Measurements from ENCODE around the gene PRPF39. TPM values are rescaled to one million over a fixed set of nuclear protein-coding genes. Genes with fewer than 3 reads are reported as not detected.
"Not testable (repeated sequence)": the region's sequence is repeated elsewhere in the genome, so short reads cannot be mapped to it uniquely, and the experiment has no call there.

The PRPF39 gene
- total RNA-seq, 2 experiments from 2014 or later, result 45.2 to 47.5 TPM

- Mint-ChIP-seq H3K9me3 (ENCODE audit: low read depth) (peaks cover 5% of the 10 kb centered on the region), H3K27me3 (no peaks in the 10 kb centered on the region), H3K27ac (no peak overlapping the region), H3K4me1 (no peaks in the 10 kb centered on the region), H3K4me3 (no peak overlapping the region), H3K36me3 (ENCODE audit: low read depth) (peaks cover 15% of the 10 kb centered on the region)
- intact Hi-C loops (cut with DNase I, micrococcal nuclease), result no loop called here
- ChIA-PET POLR2A (no interaction called here), CTCF (no interaction called here)
- no peak for ATAC-seq
- no peak for DNase-seq
Observed at GRCh38 chr14:45060551-45060950, 23.4 kb upstream of the PRPF39 start.

- Mint-ChIP-seq H3K4me3 (no peak overlapping the region), H3K27ac (no peak overlapping the region), H3K27me3 (no peaks in the 10 kb centered on the region), H3K9me3 (ENCODE audit: low read depth) (no peaks in the 10 kb centered on the region), H3K4me1 (no peaks in the 10 kb centered on the region), H3K36me3 (ENCODE audit: low read depth) (peaks cover 2% of the 10 kb centered on the region)
- ChIA-PET CTCF (interaction anchor here (0.8 to 1.5 kb wide), 2 partner anchors 9 to 1601 kb away, joined by 3 read pairs; no protein-coding TSS in a partner anchor), POLR2A (no interaction called here)
- DNase-seq (no peak), ATAC-seq (no peak)
- intact Hi-C loops (cut with DNase I, micrococcal nuclease), result no loop called here
Observed at GRCh38 chr14:45065540-45065939, 18.4 kb upstream of the PRPF39 start.

- ChIA-PET CTCF (interaction anchor here (0.8 to 1.5 kb wide), 2 partner anchors 9 to 1601 kb away, joined by 3 read pairs; no protein-coding TSS in a partner anchor), POLR2A (no interaction called here)
- no peak overlapping the region for H3K27ac Mint-ChIP-seq
- H3K9me3 Mint-ChIP-seq (ENCODE audit: low read depth), result no peaks in the 10 kb centered on the region
- no peak for ATAC-seq
- H3K27me3 Mint-ChIP-seq, result no peaks in the 10 kb centered on the region
- intact Hi-C loops (cut with DNase I, micrococcal nuclease), result no loop called here
- DNase-seq, result no peak
- no peaks in the 10 kb centered on the region for H3K4me1 Mint-ChIP-seq
- no peak overlapping the region for H3K4me3 Mint-ChIP-seq
- peaks cover 2% of the 10 kb centered on the region for H3K36me3 Mint-ChIP-seq (ENCODE audit: low read depth)
Observed at GRCh38 chr14:45065956-45066355, 18.0 kb upstream of the PRPF39 start.

GRCh38 chr14:45066667-45067066 is 17.2 kb upstream of the PRPF39 start:
- POLR2A ChIA-PET, result no interaction called here
- no peak overlapping the region for H3K27ac Mint-ChIP-seq
- CTCF ChIA-PET, result no interaction called here
- H3K9me3 Mint-ChIP-seq (ENCODE audit: low read depth), result no peaks in the 10 kb centered on the region
- ATAC-seq (no peak), DNase-seq (no peak)
- no peaks in the 10 kb centered on the region for H3K27me3 Mint-ChIP-seq
- H3K36me3 Mint-ChIP-seq (ENCODE audit: low read depth), result peaks cover 2% of the 10 kb centered on the region
- no peak overlapping the region for H3K4me3 Mint-ChIP-seq
- intact Hi-C loops (cut with DNase I, micrococcal nuclease), result no loop called here
- H3K4me1 Mint-ChIP-seq, result no peaks in the 10 kb centered on the region

GRCh38 chr14:45068396-45068795 is 15.5 kb upstream of the PRPF39 start:
- no peak for ATAC-seq
- ChIA-PET POLR2A (no interaction called here), CTCF (no interaction called here)
- H3K4me3 Mint-ChIP-seq, result no peak overlapping the region
- no peaks in the 10 kb centered on the region for H3K4me1 Mint-ChIP-seq
- no peak for DNase-seq
- H3K36me3 Mint-ChIP-seq (ENCODE audit: low read depth), result peaks cover 2% of the 10 kb centered on the region
- intact Hi-C loops (cut with DNase I, micrococcal nuclease), result no loop called here
- H3K27ac Mint-ChIP-seq, result no peak overlapping the region
- H3K9me3 Mint-ChIP-seq (ENCODE audit: low read depth), result no peaks in the 10 kb centered on the region
- H3K27me3 Mint-ChIP-seq, result no peaks in the 10 kb centered on the region

- no peaks in the 10 kb centered on the region for H3K9me3 Mint-ChIP-seq (ENCODE audit: low read depth)
- no peaks in the 10 kb centered on the region for H3K4me1 Mint-ChIP-seq
- ATAC-seq (no peak), DNase-seq (no peak)
- intact Hi-C loops (cut with DNase I, micrococcal nuclease), result no loop called here
- ChIA-PET CTCF (no interaction called here), POLR2A (no interaction called here)
- H3K27me3 Mint-ChIP-seq, result no peaks in the 10 kb centered on the region
- H3K27ac Mint-ChIP-seq, result no peak overlapping the region
- H3K4me3 Mint-ChIP-seq, result no peak overlapping the region
- H3K36me3 Mint-ChIP-seq (ENCODE audit: low read depth), result peaks cover 2% of the 10 kb centered on the region
Observed at GRCh38 chr14:45070215-45070614, 13.7 kb upstream of the PRPF39 start.

- no peak for ATAC-seq
- ChIA-PET POLR2A (interaction anchor here (0.6 kb wide), 1 partner anchor 25 kb away, joined by 5 read pairs; no protein-coding TSS in a partner anchor), CTCF (no interaction called here)
- Mint-ChIP-seq H3K27me3 (no peaks in the 10 kb centered on the region), H3K4me3 (no peak overlapping the region), H3K36me3 (ENCODE audit: low read depth) (peaks cover 2% of the 10 kb centered on the region), H3K4me1 (no peaks in the 10 kb centered on the region), H3K27ac (no peak overlapping the region), H3K9me3 (ENCODE audit: low read depth) (no peaks in the 10 kb centered on the region)
- DNase-seq, result no peak
- intact Hi-C loops (cut with DNase I, micrococcal nuclease), result no loop called here
Observed at GRCh38 chr14:45072126-45072525, 11.8 kb upstream of the PRPF39 start.

GRCh38 chr14:45073231-45073879 is 10.6 kb upstream of the PRPF39 start:
- POLR2A ChIA-PET, result no interaction called here

GRCh38 chr14:45078323-45078722 is 5.6 kb upstream of the PRPF39 start:
- intact Hi-C loops (cut with DNase I, micrococcal nuclease), result no loop called here
- Mint-ChIP-seq H3K4me1 (peaks cover 3% of the 10 kb centered on the region), H3K9me3 (ENCODE audit: low read depth) (no peaks in the 10 kb centered on the region), H3K27me3 (no peaks in the 10 kb centered on the region), H3K27ac (no peak overlapping the region), H3K4me3 (no peak overlapping the region), H3K36me3 (ENCODE audit: low read depth) (no peaks in the 10 kb centered on the region)
- no peak for ATAC-seq
- ChIA-PET POLR2A (no interaction called here), CTCF (no interaction called here)
- no peak for DNase-seq

More at GRCh38 chr14:45073231-45073879, 10.6 kb upstream of the PRPF39 start:
- no peak overlapping the region for H3K27ac Mint-ChIP-seq
- CTCF ChIA-PET, result interaction anchor here (0.7 kb wide), 1 partner anchor 91 kb away, joined by 3 read pairs; no protein-coding TSS in a partner anchor
- ATAC-seq (no peak), DNase-seq (no peak)
- H3K4me3 Mint-ChIP-seq, result no peak overlapping the region
- H3K27me3 Mint-ChIP-seq, result no peaks in the 10 kb centered on the region
- intact Hi-C loops (cut with DNase I, micrococcal nuclease), result no loop called here
- no peaks in the 10 kb centered on the region for H3K9me3 Mint-ChIP-seq (ENCODE audit: low read depth)
- peaks cover under 1% of the 10 kb centered on the region for H3K36me3 Mint-ChIP-seq (ENCODE audit: low read depth)
- no peaks in the 10 kb centered on the region for H3K4me1 Mint-ChIP-seq

- CTCF ChIA-PET, result not testable (repeated sequence)
Observed at GRCh38 chr14:45080416-45080968, 3.4 kb upstream of the PRPF39 start.

GRCh38 chr14:45081096-45081495 is 2.8 kb upstream of the PRPF39 start:
- H3K27me3 Mint-ChIP-seq; POLR2A ChIA-PET; H3K4me3 Mint-ChIP-seq; H3K27ac Mint-ChIP-seq; intact Hi-C loops (cut with DNase I, micrococcal nuclease); DNase-seq; CTCF ChIA-PET; H3K36me3 Mint-ChIP-seq (ENCODE audit: low read depth); ATAC-seq; H3K9me3 Mint-ChIP-seq (ENCODE audit: low read depth): not testable (repeated sequence)
- peaks cover 17% of the 10 kb centered on the region for H3K4me1 Mint-ChIP-seq

More at GRCh38 chr14:45080416-45080968, 3.4 kb upstream of the PRPF39 start:
- H3K27ac Mint-ChIP-seq; H3K27me3 Mint-ChIP-seq; ATAC-seq; POLR2A ChIA-PET; H3K36me3 Mint-ChIP-seq (ENCODE audit: low read depth); DNase-seq; H3K4me3 Mint-ChIP-seq; H3K9me3 Mint-ChIP-seq (ENCODE audit: low read depth); intact Hi-C loops (cut with DNase I, micrococcal nuclease): not testable (repeated sequence)
- peaks cover 12% of the 10 kb centered on the region for H3K4me1 Mint-ChIP-seq

- DNase-seq (no peak), ATAC-seq (no peak)
- POLR2A ChIA-PET, result no interaction called here
- Mint-ChIP-seq H3K36me3 (ENCODE audit: low read depth) (peaks cover 17% of the 10 kb centered on the region), H3K4me1 (peaks cover 30% of the 10 kb centered on the region), H3K27ac (no peak overlapping the region), H3K27me3 (no peaks in the 10 kb centered on the region), H3K4me3 (no peak overlapping the region), H3K9me3 (ENCODE audit: low read depth) (no peaks in the 10 kb centered on the region)
- CTCF ChIA-PET, result interaction anchor here (0.6 to 1.1 kb wide), 2 partner anchors 40 to 52 kb away, joined by 3 read pairs; partner anchors contain the start of gene FKBP3
- intact Hi-C loops (cut with DNase I, micrococcal nuclease), result no loop called here
Observed at GRCh38 chr14:45082420-45082819, 1.5 kb upstream of the PRPF39 start.
